M059J (cell line): ENCODE results near the gene OR5B17. TPM values are rescaled to one million over a fixed set of nuclear protein-coding genes. Genes with fewer than 3 reads are reported as not detected.
"Not testable (repeated sequence)": the region's sequence is repeated elsewhere in the genome, so short reads cannot be mapped to it uniquely, and the experiment has no call there.

Experiments
- DNase-seq: peaks from one replicate; pipeline ENCODE4 v3.0.0-alpha.2; 2012; ENCODE audit warnings: low read depth
- total RNA-seq: library from RNA; depleted of rRNA; stranded (reverse); fragments of >200 nt; shearing (Covaris generic); gene quantifications from 2 replicates; pipeline ENCODE4 v1.2.3, GENCODE V29; 2014; rRNA removed

OR5B17 gene
- not detected in 2 replicates for total RNA-seq

DNA sequence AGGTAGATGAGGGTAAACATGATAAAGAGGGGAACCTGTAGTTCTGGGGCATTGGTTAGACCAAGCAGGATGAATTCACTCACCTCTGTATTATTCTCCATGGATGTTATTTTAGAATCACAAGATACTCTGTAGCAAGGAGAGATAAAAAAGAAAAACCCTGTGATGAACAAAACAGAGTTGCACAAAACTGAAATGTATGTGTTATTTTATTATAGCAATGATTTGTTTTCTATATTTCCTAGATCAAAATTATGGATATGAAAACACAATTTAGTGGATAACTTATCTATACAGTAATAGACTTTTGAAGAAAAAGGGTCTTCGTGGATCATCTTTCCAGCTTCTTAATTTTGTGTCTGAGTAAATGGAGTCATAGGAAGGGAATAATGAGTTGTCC lies at the start of gene OR5B17:
Gene OR5B17 (minus strand): TSS at position 101 of the 400 bp plus-strand sequence. CDS start 0 bp downstream, at position 101.
- no peak for DNase-seq

GRCh38 chr11:58406774-58407173 lies 47.9 kb upstream of the OR5B17 start, which contains the start of gene OR5B3:
TSS of gene OR5B3 (minus strand) at chr11:58406874. CDS start at chr11:58403409, 3,465 bp downstream.
- DNase-seq: no peak

DNA sequence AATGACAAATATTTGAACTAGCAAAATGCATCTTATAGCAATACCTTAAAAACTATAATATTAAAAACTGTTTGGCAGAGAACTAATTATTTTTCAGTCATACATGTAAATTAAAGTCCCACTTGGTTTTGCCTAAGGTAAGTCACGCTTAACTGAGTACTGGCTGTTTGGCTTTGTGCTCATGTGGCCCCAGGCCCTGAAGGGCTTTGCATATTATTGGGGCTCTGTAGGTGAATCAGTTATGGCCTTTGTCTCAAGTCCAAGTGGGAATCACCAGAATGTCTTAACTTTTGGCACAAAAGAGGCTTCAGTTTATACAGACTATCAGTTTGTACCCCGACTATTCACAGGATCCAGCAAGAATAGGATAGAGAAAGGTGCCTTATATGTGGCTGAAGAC lies 40.8 kb upstream of the OR5B17 start:
- DNase-seq: not testable (repeated sequence)

GRCh38 chr11:58395581-58395980 lies 36.7 kb upstream of the OR5B17 start:
- DNase-seq: peak; percentile 43

DNA sequence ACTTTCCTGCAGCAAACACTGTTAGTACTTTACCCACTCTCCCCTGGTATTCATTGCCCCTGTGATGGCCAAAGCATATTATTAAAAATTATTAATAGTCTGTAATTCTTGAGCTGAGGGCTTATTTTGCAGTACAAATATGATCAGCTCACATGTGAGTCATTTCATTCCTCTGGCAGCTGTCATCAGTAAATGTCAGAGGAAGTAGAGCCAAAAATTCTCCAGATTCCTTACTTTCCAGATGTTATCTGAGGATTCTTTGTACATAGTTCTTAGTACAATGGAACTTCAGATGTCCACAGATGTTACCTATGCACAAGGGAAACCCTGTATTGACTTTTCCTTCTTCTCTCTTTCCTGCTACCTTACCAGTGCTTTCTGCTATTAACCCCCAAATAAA lies 35.3 kb upstream of the OR5B17 start:
- peak; percentile 85 for DNase-seq

DNA sequence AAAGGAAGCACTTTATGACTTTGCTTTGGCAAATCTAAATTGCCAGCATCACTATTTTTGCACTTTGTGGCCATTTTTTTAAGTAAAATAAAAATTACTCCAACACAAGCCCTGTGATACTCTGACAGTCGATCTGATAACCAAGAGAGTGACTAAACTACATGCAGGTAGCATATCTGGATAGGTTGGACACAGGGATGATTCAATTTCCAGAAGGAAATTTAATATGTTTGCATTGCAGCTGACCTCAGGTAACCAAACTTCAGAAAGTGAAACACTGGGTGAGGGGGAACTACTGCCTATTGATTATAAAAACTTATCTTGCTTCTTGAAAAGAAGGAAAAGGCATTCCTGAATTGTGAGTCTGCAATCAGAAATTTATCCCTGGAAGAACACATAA lies 33.9 kb upstream of the OR5B17 start:
- peak; percentile 12 for DNase-seq

DNA sequence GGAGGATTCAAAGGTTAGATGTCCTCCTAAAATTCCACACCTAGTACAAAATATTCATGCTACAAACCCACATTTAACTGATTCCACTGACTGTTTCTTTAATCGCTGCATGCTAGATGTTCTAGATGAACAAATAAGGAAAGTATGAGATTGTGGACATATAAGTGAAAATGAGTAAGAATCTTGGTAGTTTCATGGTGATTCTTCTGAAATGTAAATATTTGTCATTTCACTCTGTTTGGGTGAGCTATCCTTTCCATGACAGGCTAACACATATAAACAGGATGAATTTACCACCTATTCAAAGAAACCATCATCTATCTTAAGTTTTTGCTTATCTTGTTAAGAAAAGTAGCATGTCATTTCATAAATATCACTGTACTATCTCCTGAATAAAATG lies 33.0 kb upstream of the OR5B17 start:
- DNase-seq: peak; percentile 25

- no peak for DNase-seq
Measured at GRCh38 chr11:58390551-58391063, 31.7 kb upstream of the OR5B17 start.

- no peak for DNase-seq
Measured at GRCh38 chr11:58354727-58355126, 4.1 kb downstream of the OR5B17 start.

DNA sequence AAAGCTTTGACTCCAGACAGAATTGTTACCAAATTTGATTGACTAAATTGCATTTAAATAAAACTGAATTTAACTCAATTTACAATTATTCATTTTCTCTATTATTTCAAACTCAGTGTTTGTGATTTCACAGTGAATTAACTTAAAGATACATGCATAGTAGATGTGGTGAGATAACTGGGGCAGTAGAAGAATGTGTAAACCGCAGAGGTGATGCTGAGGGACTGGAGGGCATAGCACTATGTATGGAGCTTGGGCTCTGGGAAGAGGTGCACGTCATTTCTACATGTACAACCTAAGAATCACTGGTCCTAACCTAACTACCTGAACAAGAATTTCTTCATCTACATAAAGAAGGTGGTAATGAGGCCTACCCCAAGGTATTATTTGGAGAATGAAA lies 13.7 kb downstream of the OR5B17 start:
- no peak for DNase-seq

GRCh38 chr11:58334708-58335107 lies 24.2 kb downstream of the OR5B17 start:
- DNase-seq: peak; percentile 92

DNA sequence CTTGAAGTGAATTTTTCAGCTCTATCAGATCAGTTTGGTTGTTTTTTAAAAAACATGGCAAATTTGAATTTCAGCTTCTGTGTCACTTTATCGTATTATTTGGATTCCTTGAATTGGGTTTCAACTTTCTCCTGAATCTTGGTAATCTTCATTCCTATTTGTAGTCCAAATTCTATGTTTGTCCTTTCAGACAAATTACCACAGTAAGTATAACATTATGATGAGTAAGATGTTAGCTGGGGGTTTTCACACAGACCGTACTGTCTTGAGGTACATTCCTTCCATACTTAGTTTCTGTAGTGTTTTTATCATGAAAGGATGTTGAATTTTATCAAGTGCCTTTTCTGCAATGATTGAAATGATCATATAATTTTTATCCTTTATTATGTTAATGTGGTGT lies 28.0 kb downstream of the OR5B17 start:
- peak; percentile 63 for DNase-seq

- no peak for DNase-seq
Measured at GRCh38 chr11:58318532-58318931, 40.3 kb downstream of the OR5B17 start.

GRCh38 chr11:58316142-58316541 lies 42.7 kb downstream of the OR5B17 start:
- DNase-seq: peak; percentile 60

Other genes starting within 250 kb of the OR5B17 start
- gene OR9I1, start 233.5 kb downstream of the OR5B17 start, total RNA-seq: not detected in 2 replicates
- not detected in 2 replicates for gene OR9Q2, start 170.0 kb downstream of the OR5B17 start, total RNA-seq
- gene OR1S2, start 154.9 kb downstream of the OR5B17 start, total RNA-seq: not detected in 2 replicates
- gene OR1S1, start 146.3 kb downstream of the OR5B17 start, total RNA-seq: not detected in 2 replicates
- not detected in 2 replicates for gene OR10Q1, start 130.2 kb downstream of the OR5B17 start, total RNA-seq
- not detected in 2 replicates for gene OR10W1, start 90.8 kb downstream of the OR5B17 start, total RNA-seq
- gene OR5B3, start 47.8 kb upstream of the OR5B17 start, total RNA-seq: not detected in 2 replicates
- not detected in 2 replicates for gene OR5B2, start 69.1 kb upstream of the OR5B17 start, total RNA-seq
- gene OR5B12, start 83.2 kb upstream of the OR5B17 start, total RNA-seq: not detected in 2 replicates
- gene OR5B21, start 149.0 kb upstream of the OR5B17 start, total RNA-seq: not detected in 2 replicates
- gene LPXN, start 216.8 kb upstream of the OR5B17 start, total RNA-seq: 59.1 and 67.3 TPM in 2 replicates
- 59.8 and 88.9 TPM in 2 replicates for gene ZFP91, start 220.0 kb upstream of the OR5B17 start, total RNA-seq